Measurements from ENCODE around the gene PPP2R1A. TPM values are rescaled to one million over a fixed set of nuclear protein-coding genes. Genes with fewer than 3 reads are reported as not detected.

The PPP2R1A gene
- total RNA-seq, 1 donor from 2014 or later, result 395 TPM

DNA sequence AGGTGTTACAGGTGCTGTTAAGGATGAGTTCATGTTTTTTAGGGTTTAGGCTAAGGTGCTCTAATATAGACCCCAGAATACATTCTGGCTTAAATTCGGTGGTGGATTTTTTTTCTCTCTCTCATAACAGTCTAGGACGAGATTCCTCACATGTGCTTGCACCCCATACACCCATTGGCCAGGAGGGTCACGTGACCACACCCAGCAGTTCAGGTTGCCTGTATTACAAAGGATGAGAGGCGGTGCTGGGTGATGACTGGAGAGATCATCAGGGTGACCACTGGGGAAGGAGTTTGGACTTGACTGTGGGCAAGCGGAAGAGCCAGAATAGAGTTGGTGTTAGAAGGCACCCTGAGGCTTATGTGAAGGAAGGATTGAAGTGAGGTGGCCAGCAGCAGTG is 27.7 kb downstream of the PPP2R1A start:
- H3K9me3 ChIP-seq (replicated peaks), result no peaks in the 10 kb centered on the region
- no peaks in the 10 kb centered on the region for H3K4me1 ChIP-seq
- H3K27ac ChIP-seq (replicated peaks), result no peak overlapping the region
- H3K4me3 ChIP-seq, result no peak overlapping the region
- H3K27me3 ChIP-seq (ENCODE audit: low read depth), result no peaks in the 10 kb centered on the region
- DNase-seq, result no peak
- intact Hi-C loops (cut with micrococcal nuclease), result no loop called here
- peaks cover 100% of the 10 kb centered on the region for H3K36me3 ChIP-seq
- TF ChIP-seq, protein P1, sequence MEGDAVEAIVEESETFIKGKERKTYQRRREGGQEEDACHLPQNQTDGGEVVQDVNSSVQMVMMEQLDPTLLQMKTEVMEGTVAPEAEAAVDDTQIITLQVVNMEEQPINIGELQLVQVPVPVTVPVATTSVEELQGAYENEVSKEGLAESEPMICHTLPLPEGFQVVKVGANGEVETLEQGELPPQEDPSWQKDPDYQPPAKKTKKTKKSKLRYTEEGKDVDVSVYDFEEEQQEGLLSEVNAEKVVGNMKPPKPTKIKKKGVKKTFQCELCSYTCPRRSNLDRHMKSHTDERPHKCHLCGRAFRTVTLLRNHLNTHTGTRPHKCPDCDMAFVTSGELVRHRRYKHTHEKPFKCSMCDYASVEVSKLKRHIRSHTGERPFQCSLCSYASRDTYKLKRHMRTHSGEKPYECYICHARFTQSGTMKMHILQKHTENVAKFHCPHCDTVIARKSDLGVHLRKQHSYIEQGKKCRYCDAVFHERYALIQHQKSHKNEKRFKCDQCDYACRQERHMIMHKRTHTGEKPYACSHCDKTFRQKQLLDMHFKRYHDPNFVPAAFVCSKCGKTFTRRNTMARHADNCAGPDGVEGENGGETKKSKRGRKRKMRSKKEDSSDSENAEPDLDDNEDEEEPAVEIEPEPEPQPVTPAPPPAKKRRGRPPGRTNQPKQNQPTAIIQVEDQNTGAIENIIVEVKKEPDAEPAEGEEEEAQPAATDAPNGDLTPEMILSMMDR (IDR thresholded peaks at IDR 0.05; ENCODE audit: borderline replicate concordance), result no peak

DNA sequence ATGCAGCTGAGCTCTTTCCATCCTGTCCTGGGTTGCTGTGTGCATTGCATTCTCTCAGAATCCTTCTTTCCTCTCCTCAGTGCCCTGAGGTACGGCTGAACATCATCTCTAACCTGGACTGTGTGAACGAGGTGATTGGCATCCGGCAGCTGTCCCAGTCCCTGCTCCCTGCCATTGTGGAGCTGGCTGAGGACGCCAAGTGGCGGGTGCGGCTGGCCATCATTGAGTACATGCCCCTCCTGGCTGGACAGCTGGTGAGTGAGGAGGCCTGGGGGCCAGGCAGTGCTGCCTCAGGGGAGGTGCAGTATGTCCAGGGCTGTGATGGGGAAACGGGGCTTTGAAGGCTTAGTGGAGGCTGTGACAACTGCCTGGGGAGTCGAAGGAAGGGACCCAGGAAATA is 29.8 kb downstream of the PPP2R1A start:
- intact Hi-C loops (cut with micrococcal nuclease), result no loop called here
- Histone ChIP-seq H3K4me3 (no peak overlapping the region), H3K27ac (replicated peaks) (no peak overlapping the region), H3K4me1 (no peaks in the 10 kb centered on the region), H3K27me3 (ENCODE audit: low read depth) (no peaks in the 10 kb centered on the region), H3K9me3 (replicated peaks) (no peaks in the 10 kb centered on the region), H3K36me3 (peaks cover 100% of the 10 kb centered on the region)
- no peak for DNase-seq
- TF ChIP-seq, protein P1 (IDR thresholded peaks at IDR 0.05; ENCODE audit: borderline replicate concordance), result no peak

DNA sequence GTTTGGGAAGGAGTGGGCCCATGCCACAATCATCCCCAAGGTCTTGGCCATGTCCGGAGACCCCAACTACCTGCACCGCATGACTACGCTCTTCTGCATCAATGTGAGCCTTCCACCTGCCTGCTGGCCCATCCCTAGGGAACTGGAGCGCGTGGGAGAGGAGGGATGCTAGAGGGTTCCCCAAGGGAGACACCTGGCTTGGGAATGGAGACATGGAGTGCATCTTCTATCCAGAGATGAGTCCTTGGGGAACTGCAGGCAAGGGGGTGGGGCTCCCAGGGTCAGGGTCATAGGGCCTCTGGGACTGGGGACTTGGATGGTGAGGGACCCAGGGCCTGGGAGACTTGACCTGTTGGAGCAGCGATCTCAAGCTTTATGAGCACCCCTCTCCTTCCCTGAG is 31.2 kb downstream of the PPP2R1A start:
- H3K9me3 ChIP-seq (replicated peaks), result no peaks in the 10 kb centered on the region

DNA sequence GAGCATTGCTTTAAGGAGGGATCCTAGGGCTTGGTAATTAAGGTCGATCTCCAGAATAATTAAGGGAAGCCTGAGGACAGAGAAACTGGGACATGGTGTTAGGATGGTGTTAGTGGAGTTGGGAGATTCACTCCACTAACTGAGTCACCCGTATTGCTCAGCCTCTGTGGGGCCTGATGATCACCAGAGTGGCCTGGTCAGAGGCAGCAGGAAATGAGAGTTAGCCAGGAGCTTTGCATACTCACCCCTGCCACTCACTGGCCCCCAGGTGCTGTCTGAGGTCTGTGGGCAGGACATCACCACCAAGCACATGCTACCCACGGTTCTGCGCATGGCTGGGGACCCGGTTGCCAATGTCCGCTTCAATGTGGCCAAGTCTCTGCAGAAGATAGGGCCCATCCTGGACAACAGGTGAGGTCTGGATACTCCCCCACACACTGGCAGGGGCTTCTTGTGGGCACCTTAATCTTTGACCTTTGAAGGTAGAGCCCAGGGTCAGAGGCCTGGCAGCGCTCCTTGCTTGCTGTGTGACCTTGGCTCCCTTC is 32.1 kb downstream of the PPP2R1A start:
- no peaks in the 10 kb centered on the region for H3K27me3 ChIP-seq (ENCODE audit: low read depth)
- peaks cover 100% of the 10 kb centered on the region for H3K36me3 ChIP-seq
- H3K27ac ChIP-seq (replicated peaks), result no peak overlapping the region
- TF ChIP-seq, protein P1 (IDR thresholded peaks at IDR 0.05; ENCODE audit: borderline replicate concordance), result no peak
- intact Hi-C loops (cut with micrococcal nuclease), result no loop called here
- H3K4me3 ChIP-seq, result no peak overlapping the region
- no peaks in the 10 kb centered on the region for H3K9me3 ChIP-seq (replicated peaks)
- no peaks in the 10 kb centered on the region for H3K4me1 ChIP-seq
- DNase-seq, result no peak

More for the DNA sequence above, 31.2 kb downstream of the PPP2R1A start:
- H3K27ac ChIP-seq (replicated peaks), result no peak overlapping the region
- peaks cover 100% of the 10 kb centered on the region for H3K36me3 ChIP-seq
- DNase-seq, result no peak
- no peaks in the 10 kb centered on the region for H3K27me3 ChIP-seq (ENCODE audit: low read depth)
- H3K4me3 ChIP-seq, result no peak overlapping the region
- intact Hi-C loops (cut with micrococcal nuclease), result no loop called here
- TF ChIP-seq, protein P1 (IDR thresholded peaks at IDR 0.05; ENCODE audit: borderline replicate concordance), result no peak
- no peaks in the 10 kb centered on the region for H3K4me1 ChIP-seq

DNA sequence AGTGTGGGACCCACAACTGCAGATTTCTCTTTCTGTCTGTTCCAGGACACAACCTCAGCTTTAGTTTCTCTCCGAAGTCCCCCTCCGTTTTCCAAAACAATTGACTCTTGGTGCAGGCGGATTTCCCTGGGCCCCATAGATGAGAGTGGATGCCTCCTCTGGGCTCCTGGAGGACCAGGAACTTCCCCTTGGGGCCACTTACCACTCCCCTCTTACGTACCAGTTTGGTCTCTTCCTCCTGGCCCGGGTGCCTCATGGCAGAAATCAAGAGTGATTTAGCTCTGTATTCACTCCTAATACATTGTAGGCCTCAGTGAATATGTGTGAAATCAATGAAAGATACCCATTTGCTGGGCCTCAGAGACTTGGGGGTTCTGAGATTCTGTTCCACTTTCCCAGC is 34.4 kb downstream of the PPP2R1A start:
- TF ChIP-seq, protein P1 (IDR thresholded peaks at IDR 0.05; ENCODE audit: borderline replicate concordance), result no peak
- Histone ChIP-seq H3K4me1 (no peaks in the 10 kb centered on the region), H3K27ac (replicated peaks) (no peak overlapping the region), H3K27me3 (ENCODE audit: low read depth) (no peaks in the 10 kb centered on the region), H3K4me3 (no peak overlapping the region), H3K9me3 (replicated peaks) (no peaks in the 10 kb centered on the region), H3K36me3 (peaks cover 94% of the 10 kb centered on the region)
- intact Hi-C loops (cut with micrococcal nuclease), result no loop called here
- DNase-seq, result no peak
